Endodermal cell (in vitro differentiated cells): ENCODE measurements around the gene H2AZ2. TPM values are rescaled to one million over a fixed set of nuclear protein-coding genes. Genes with fewer than 3 reads are reported as not detected.

Experiments
- DNase-seq: peaks from one replicate; pipeline ENCODE4 v3.0.0-alpha.2; 2017
- H3K27ac ChIP-seq: 2 replicates; pipeline ENCODE4 v1.5.1; 2013; ENCODE audit warnings: mild to moderate bottlenecking, low read depth, low read length, moderate library complexity
- H3K27me3 ChIP-seq: 2 replicates; pipeline ENCODE4 v1.6.1; 2013; ENCODE audit warnings: mild to moderate bottlenecking, low read length, moderate library complexity; ENCODE audit not compliant: insufficient read depth, control insufficient read depth, poor library complexity, severe bottlenecking
- H3K36me3 ChIP-seq: 2 replicates; pipeline ENCODE4 v1.7.0; 2013; ENCODE audit warnings: mild to moderate bottlenecking, low read length, moderate library complexity; ENCODE audit not compliant: control insufficient read depth, insufficient read depth
- H3K4me1 ChIP-seq: one replicate; pipeline ENCODE4 v1.7.0; 2013; ENCODE audit warnings: low read length; ENCODE audit not compliant: control insufficient read depth, insufficient read depth
- H3K4me3 ChIP-seq: 2 replicates; pipeline ENCODE4 v1.5.1; 2013; ENCODE audit warnings: mild to moderate bottlenecking, low read length, moderate library complexity
- H3K9ac ChIP-seq: 2 replicates; pipeline ENCODE4 v1.6.1; 2013; ENCODE audit warnings: mild to moderate bottlenecking, low read length, moderate library complexity; ENCODE audit not compliant: poor library complexity, severe bottlenecking; ENCODE audit errors: extremely low read depth
- H3K9me3 ChIP-seq: 2 replicates; pipeline ENCODE4 v1.6.1; 2013; ENCODE audit warnings: mild to moderate bottlenecking, low read length, moderate library complexity; ENCODE audit not compliant: control insufficient read depth
- H3K27ac Mint-ChIP-seq: 2 replicates; pipeline ENCODE4 v1.8.0; 2020; ENCODE audit warnings: mixed read lengths
- H3K27me3 Mint-ChIP-seq: 2 replicates; pipeline ENCODE4 v1.8.0; 2021; ENCODE audit warnings: mild to moderate bottlenecking, mixed read lengths; ENCODE audit not compliant: insufficient read depth
- H3K36me3 Mint-ChIP-seq: 2 replicates; pipeline ENCODE4 v1.8.0; 2020; ENCODE audit warnings: low read depth, mixed read lengths
- H3K4me1 Mint-ChIP-seq: 2 replicates; pipeline ENCODE4 v1.8.0; 2020; ENCODE audit warnings: mixed read lengths
- H3K4me3 Mint-ChIP-seq: 2 replicates; pipeline ENCODE4 v1.8.0; 2020; ENCODE audit warnings: mild to moderate bottlenecking, moderate library complexity, mixed read lengths
- H3K9me3 Mint-ChIP-seq: 2 replicates; pipeline ENCODE4 v1.8.0; 2020; ENCODE audit warnings: mild to moderate bottlenecking, mixed read lengths
- WGBS, 2 experiments: methylation state at CpG; one replicate each; pipeline versions ENCODE4 v1.1.5 to v1.1.7; 2013; ENCODE audit warnings: missing lambda C conversion rate in 2 of 2, mixed read lengths in 1 of 2; ENCODE audit not compliant: insufficient coverage in 1 of 2, insufficient read length in 1 of 2; 5-methylcytosine and 5-hydroxymethylcytosine counted together
- total RNA-seq, 2 donors: library from RNA; stranded (reverse); fragmentation: NEBNext Ultra II Directional in 1 of 2; extraction: Animal tissue kit (Norgen Biotek cat#: 25700) in 1 of 2; gene quantifications; 2 replicates in 1 of 2; 3 replicates in 1 of 2; pipeline ENCODE4 v1.2.1, GENCODE V29; 2021
- TF ChIP-seq, protein P1 (sequence below): fragments of 200-600 bp; sonication (generic); conservative IDR thresholded peaks from 2 replicates; pipeline ENCODE4 v1.5.0; 2021; ENCODE audit warnings: antibody characterized with exemption, mild to moderate bottlenecking

H2AZ2 gene
- total RNA-seq, 2 donors from 2014 or later = 179 to 201 TPM

DNA sequence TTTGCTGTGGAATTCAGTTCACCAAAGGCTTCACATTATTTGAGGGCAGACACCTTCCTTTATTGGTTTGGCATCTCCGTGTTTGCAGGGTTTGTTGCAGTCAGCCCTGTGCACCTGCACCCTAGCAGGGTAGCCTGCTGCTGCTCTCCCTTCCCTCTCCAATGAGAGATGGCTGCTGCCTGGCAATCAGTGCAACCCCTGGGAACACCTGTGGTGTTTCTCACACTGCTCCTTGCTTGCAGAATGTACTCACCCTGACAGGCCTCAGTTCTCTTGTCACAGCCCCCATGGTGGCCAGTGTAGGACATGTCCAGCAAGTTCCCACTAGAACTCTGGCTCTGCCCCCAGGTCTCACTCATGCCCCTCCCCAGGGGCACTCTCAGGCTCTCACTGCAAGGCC, 63.5 kb downstream of the H2AZ2 start:
- no peaks in the 10 kb centered on the region for H3K36me3 Mint-ChIP-seq
- no peaks in the 10 kb centered on the region for H3K27me3 ChIP-seq
- peaks cover 3% of the 10 kb centered on the region for H3K27me3 Mint-ChIP-seq
- no peaks in the 10 kb centered on the region for H3K4me1 ChIP-seq
- H3K4me3 ChIP-seq = no peak overlapping the region
- no peaks in the 10 kb centered on the region for H3K36me3 ChIP-seq
- 75 to 83% methylated on average over 1 of the region's 1 CpG for WGBS, 2 experiments
- no peak overlapping the region for H3K27ac Mint-ChIP-seq
- no peak overlapping the region for H3K4me3 Mint-ChIP-seq
- DNase-seq = no peak
- H3K27ac ChIP-seq = no peak overlapping the region
- H3K9ac ChIP-seq = no peak overlapping the region
- peaks cover 16% of the 10 kb centered on the region for H3K9me3 Mint-ChIP-seq
- H3K9me3 ChIP-seq = peaks cover 6% of the 10 kb centered on the region
- no peaks in the 10 kb centered on the region for H3K4me1 Mint-ChIP-seq
- TF ChIP-seq, protein P1, sequence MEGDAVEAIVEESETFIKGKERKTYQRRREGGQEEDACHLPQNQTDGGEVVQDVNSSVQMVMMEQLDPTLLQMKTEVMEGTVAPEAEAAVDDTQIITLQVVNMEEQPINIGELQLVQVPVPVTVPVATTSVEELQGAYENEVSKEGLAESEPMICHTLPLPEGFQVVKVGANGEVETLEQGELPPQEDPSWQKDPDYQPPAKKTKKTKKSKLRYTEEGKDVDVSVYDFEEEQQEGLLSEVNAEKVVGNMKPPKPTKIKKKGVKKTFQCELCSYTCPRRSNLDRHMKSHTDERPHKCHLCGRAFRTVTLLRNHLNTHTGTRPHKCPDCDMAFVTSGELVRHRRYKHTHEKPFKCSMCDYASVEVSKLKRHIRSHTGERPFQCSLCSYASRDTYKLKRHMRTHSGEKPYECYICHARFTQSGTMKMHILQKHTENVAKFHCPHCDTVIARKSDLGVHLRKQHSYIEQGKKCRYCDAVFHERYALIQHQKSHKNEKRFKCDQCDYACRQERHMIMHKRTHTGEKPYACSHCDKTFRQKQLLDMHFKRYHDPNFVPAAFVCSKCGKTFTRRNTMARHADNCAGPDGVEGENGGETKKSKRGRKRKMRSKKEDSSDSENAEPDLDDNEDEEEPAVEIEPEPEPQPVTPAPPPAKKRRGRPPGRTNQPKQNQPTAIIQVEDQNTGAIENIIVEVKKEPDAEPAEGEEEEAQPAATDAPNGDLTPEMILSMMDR = no peak

DNA sequence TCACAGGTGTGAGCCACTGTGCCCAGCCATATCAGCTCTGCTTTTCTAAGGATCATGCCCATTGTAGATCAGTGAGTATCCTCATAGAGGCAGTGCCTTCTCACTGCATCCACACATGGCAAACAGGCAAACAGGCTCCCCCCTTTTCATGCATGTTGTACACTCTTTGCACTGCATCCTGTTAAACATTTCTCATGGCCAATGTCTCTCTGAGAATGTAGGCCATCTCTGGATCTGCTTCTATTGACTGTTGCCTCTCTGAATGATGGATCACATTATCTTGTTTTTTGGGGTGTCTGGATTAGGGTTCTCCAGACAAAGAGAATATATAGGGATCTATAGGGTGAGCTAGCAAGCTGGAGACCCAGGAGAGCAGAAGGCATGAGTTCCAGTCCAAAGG, 64.5 kb downstream of the H2AZ2 start:
- H3K9me3 Mint-ChIP-seq = peaks cover 16% of the 10 kb centered on the region
- no peaks in the 10 kb centered on the region for H3K36me3 Mint-ChIP-seq
- H3K4me1 Mint-ChIP-seq = no peaks in the 10 kb centered on the region
- TF ChIP-seq, protein P1 = no peak
- Histone ChIP-seq H3K27me3 (no peaks in the 10 kb centered on the region), H3K36me3 (no peaks in the 10 kb centered on the region), H3K9me3 (peaks cover 6% of the 10 kb centered on the region), H3K4me3 (no peak overlapping the region), H3K9ac (no peak overlapping the region), H3K4me1 (no peaks in the 10 kb centered on the region), H3K27ac (no peak overlapping the region)
- H3K27ac Mint-ChIP-seq = no peak overlapping the region
- DNase-seq = no peak
- peaks cover 3% of the 10 kb centered on the region for H3K27me3 Mint-ChIP-seq
- H3K4me3 Mint-ChIP-seq = no peak overlapping the region

GRCh38 chr7:44782460-44782859, 65.4 kb downstream of the H2AZ2 start:
- H3K9me3 Mint-ChIP-seq = peaks cover 16% of the 10 kb centered on the region
- DNase-seq = peak; percentile 32
- Histone ChIP-seq H3K4me3 (no peak overlapping the region), H3K4me1 (no peaks in the 10 kb centered on the region), H3K36me3 (no peaks in the 10 kb centered on the region), H3K27ac (no peak overlapping the region), H3K9me3 (peaks cover 6% of the 10 kb centered on the region), H3K27me3 (no peaks in the 10 kb centered on the region), H3K9ac (no peak overlapping the region)
- peaks cover 3% of the 10 kb centered on the region for H3K27me3 Mint-ChIP-seq
- H3K4me3 Mint-ChIP-seq = no peak overlapping the region
- no peaks in the 10 kb centered on the region for H3K36me3 Mint-ChIP-seq
- no peak overlapping the region for H3K27ac Mint-ChIP-seq
- TF ChIP-seq, protein P1 = no peak
- H3K4me1 Mint-ChIP-seq = no peaks in the 10 kb centered on the region
- 89 to 94% methylated on average over 1 of the region's 1 CpG for WGBS, 2 experiments

Other genes starting within 250 kb of the H2AZ2 start
- gene OGDH, start 241.5 kb downstream of the H2AZ2 start, total RNA-seq = 10 to 100 TPM; 82.5 to 96.0 TPM
- 10 to 100 TPM; 85.6 to 98.2 TPM for gene ZMIZ2, start 99.2 kb downstream of the H2AZ2 start, total RNA-seq
- gene PPIA, start 51.4 kb downstream of the H2AZ2 start, total RNA-seq = 1,000 to 10,000 TPM; 1,857 to 1,899 TPM
- 10 to 100 TPM; 24.7 to 29.8 TPM for gene PURB, start 37.4 kb upstream of the H2AZ2 start, total RNA-seq
- gene MYO1G, start 130.9 kb upstream of the H2AZ2 start, total RNA-seq = under 1 TPM; 0.11 to 0.33 TPM
- gene CCM2, start 152.1 kb upstream of the H2AZ2 start, total RNA-seq = 10 to 100 TPM; 37.4 to 38.1 TPM
- gene NACAD, start 240.9 kb upstream of the H2AZ2 start, total RNA-seq = 1 to 10 TPM; 5.8 to 6.7 TPM